ENCODE data around the gene KRTDAP.

The KRTDAP gene

GRCh38 chr19:35445826-35446593 lies 44.3 kb downstream of the KRTDAP start:
- TF ChIP-seq CTCF (IDR thresholded peaks at IDR 0.05; ENCODE audit: control insufficient read depth, insufficient read depth, low read depth, low read length, missing control alignments), result no peak
- no peak for DNase-seq (ENCODE audit: low read depth)
- H3K4me3 ChIP-seq (ENCODE audit: control insufficient read depth, low read depth, low read length), result no peak overlapping the region

- no peak for DNase-seq (ENCODE audit: low read depth)
- no peak for TF ChIP-seq CTCF (IDR thresholded peaks at IDR 0.05; ENCODE audit: control insufficient read depth, insufficient read depth, low read depth, low read length, missing control alignments)
- no peak overlapping the region for H3K4me3 ChIP-seq (ENCODE audit: control insufficient read depth, low read depth, low read length)
Measured at GRCh38 chr19:35444735-35445134, 45.5 kb downstream of the KRTDAP start.

- no peak for DNase-seq (ENCODE audit: low read depth)
- H3K4me3 ChIP-seq (ENCODE audit: control insufficient read depth, low read depth, low read length), result no peak overlapping the region
- TF ChIP-seq CTCF (IDR thresholded peaks at IDR 0.05; ENCODE audit: control insufficient read depth, insufficient read depth, low read depth, low read length, missing control alignments), result no peak
Measured at GRCh38 chr19:35442091-35442490, 48.2 kb downstream of the KRTDAP start.

- no peak for DNase-seq (ENCODE audit: low read depth)
- H3K4me3 ChIP-seq (ENCODE audit: control insufficient read depth, low read depth, low read length), result no peak overlapping the region
- TF ChIP-seq CTCF (IDR thresholded peaks at IDR 0.05; ENCODE audit: control insufficient read depth, insufficient read depth, low read depth, low read length, missing control alignments), result no peak
Measured at GRCh38 chr19:35439921-35440320, 50.3 kb downstream of the KRTDAP start.

GRCh38 chr19:35438527-35438926 lies 51.7 kb downstream of the KRTDAP start:
- no peak for TF ChIP-seq CTCF (IDR thresholded peaks at IDR 0.05; ENCODE audit: control insufficient read depth, insufficient read depth, low read depth, low read length, missing control alignments)
- no peak for DNase-seq (ENCODE audit: low read depth)
- H3K4me3 ChIP-seq (ENCODE audit: control insufficient read depth, low read depth, low read length), result no peak overlapping the region

- no peak for DNase-seq (ENCODE audit: low read depth)
- no peak for TF ChIP-seq CTCF (IDR thresholded peaks at IDR 0.05; ENCODE audit: control insufficient read depth, insufficient read depth, low read depth, low read length, missing control alignments)
- no peak overlapping the region for H3K4me3 ChIP-seq (ENCODE audit: control insufficient read depth, low read depth, low read length)
Measured at GRCh38 chr19:35438096-35438495, 52.2 kb downstream of the KRTDAP start.

Data from AG09309 (cell line).